OCI-LY3 (cell line): Measurements from ENCODE around the gene SMAD3.

Source experiments
- CTCF ChIP-seq: fragments of 200-600, 300-600 bp; sonication (generic); IDR thresholded peaks from 2 replicates; pipeline ENCODE4 v1.5.1; 2014; ENCODE audit warnings: antibody characterized with exemption, low read length, low read depth
- EZH2phosphoT487 ChIP-seq: fragments of 200-600 bp; shearing (Covaris generic); IDR thresholded peaks from 2 replicates; pipeline ENCODE4 v1.6.1; 2018; ENCODE audit warnings: antibody characterized with exemption, mixed run types, low read depth

- TF ChIP-seq CTCF (no peak), EZH2phosphoT487 (no peak)
Observed at GRCh38 chr15:67150023-67150860, 84.8 kb downstream of the SMAD3 start.
